Measurements from ENCODE around the gene AEBP2.
A peak's percentile ranks its signal among the peaks of the same experiment; 100 is the strongest.
"Not testable (repeated sequence)": the region's sequence is repeated elsewhere in the genome, so short reads cannot be mapped to it uniquely, and the experiment has no call there.

Gene AEBP2

GRCh38 chr12:19423166-19423930, 15.9 kb upstream of the AEBP2 start:
- no peak for DNase-seq

- peak in 1 of 5 experiments; percentile 63 for DNase-seq
These were observed 11.0 kb upstream of the AEBP2 start for GRCh38 chr12:19428246-19428645.

GRCh38 chr12:19429491-19429890, 9.8 kb upstream of the AEBP2 start:
- DNase-seq = not testable (repeated sequence)

GRCh38 chr12:19430988-19431387, 8.3 kb upstream of the AEBP2 start:
- no peak for DNase-seq

- peak in 2 of 5 experiments; percentile 10 to 58 for DNase-seq
These were observed 7.6 kb upstream of the AEBP2 start for GRCh38 chr12:19431407-19432308.

- no peak for DNase-seq
These were observed 6.8 kb upstream of the AEBP2 start for GRCh38 chr12:19432309-19433170.

- peak in 1 of 5 experiments; percentile 71 for DNase-seq
These were observed 4.8 kb upstream of the AEBP2 start for GRCh38 chr12:19434538-19434937.

- DNase-seq = no peak
These were observed 3.3 kb upstream of the AEBP2 start for GRCh38 chr12:19435831-19436497.

- DNase-seq = no peak
These were observed 2.4 kb upstream of the AEBP2 start for GRCh38 chr12:19436931-19437330.

- peak in 1 of 5 experiments; percentile 16 for DNase-seq
These were observed 1.3 kb upstream of the AEBP2 start for GRCh38 chr12:19437996-19438395.

- DNase-seq = peak; percentile 30 to 70 (median 43)
These were observed 947 bp downstream of the AEBP2 start for GRCh38 chr12:19440019-19440858.

- DNase-seq = peak in 1 of 5 experiments; percentile 39
These were observed 1.6 kb downstream of the AEBP2 start for GRCh38 chr12:19440916-19441315.

- DNase-seq = no peak
These were observed 4.3 kb downstream of the AEBP2 start for GRCh38 chr12:19443585-19443984.

GRCh38 chr12:19444097-19444496, 4.8 kb downstream of the AEBP2 start:
- no peak for DNase-seq

GRCh38 chr12:19447386-19447785, 8.1 kb downstream of the AEBP2 start:
- no peak for DNase-seq

GRCh38 chr12:19449814-19450213, 10.5 kb downstream of the AEBP2 start:
- no peak for DNase-seq

- no peak for DNase-seq
These were observed 11.1 kb downstream of the AEBP2 start for GRCh38 chr12:19450362-19450761.

- no peak for DNase-seq
These were observed 11.9 kb downstream of the AEBP2 start for GRCh38 chr12:19451196-19451595.

- no peak for DNase-seq
These were observed 14.7 kb downstream of the AEBP2 start for GRCh38 chr12:19453961-19454360.

- DNase-seq = no peak
These were observed 15.5 kb downstream of the AEBP2 start for GRCh38 chr12:19454837-19455236.

GRCh38 chr12:19456176-19456575, 16.9 kb downstream of the AEBP2 start:
- DNase-seq = no peak

All from T-helper 2 cell (primary cell).